Upper lobe of right lung (tissue), 1 donor: ENCODE results near the gene CD79A. TPM values are rescaled to one million over a fixed set of nuclear protein-coding genes. Genes with fewer than 3 reads are reported as not detected.

Source experiments
- ATAC-seq: fragments of 200-7000 bp; cut with Tn5 transposase; one replicate; pipeline ENCODE4 v1.9.1; 2020; ENCODE audit warnings: mild to moderate bottlenecking, moderate library complexity
- DNase-seq: peaks from one replicate; pipeline ENCODE4 v3.0.0-alpha.2; 2020
- H3K27ac ChIP-seq: fragments of 200-600 bp; one replicate; pipeline ENCODE4 v1.8.0; 2022
- H3K27me3 ChIP-seq: fragments of 200-600 bp; one replicate; pipeline ENCODE4 v1.8.0; 2022; ENCODE audit warnings: mild to moderate bottlenecking
- H3K36me3 ChIP-seq: fragments of 200-600 bp; one replicate; pipeline ENCODE4 v1.8.0; 2022
- H3K4me1 ChIP-seq: fragments of 200-600 bp; one replicate; pipeline ENCODE4 v1.8.0; 2022
- H3K4me3 ChIP-seq: fragments of 200-600 bp; one replicate; pipeline ENCODE4 v1.8.0; 2022; ENCODE audit warnings: mild to moderate bottlenecking
- H3K9me3 ChIP-seq: fragments of 200-600 bp; one replicate; pipeline ENCODE4 v1.8.0; 2022
- intact Hi-C: fragments of 100-400 bp; cut with DNase I; formaldehyde crosslinking; loops from one replicate; pipeline ENCODE4 v1.11.0; 2022
- total RNA-seq: library from RNA; stranded (reverse); fragmentation: NEBNext Ultra II Directional; extraction: Animal tissue kit (Norgen Biotek cat#: 25700); gene quantifications from one replicate; pipeline ENCODE4 v1.2.1, GENCODE V29; 2021
- TF ChIP-seq, protein P1 (sequence below): fragments of 200-600 bp; IDR thresholded peaks from one replicate; pipeline ENCODE4 v1.8.0; 2022; ENCODE audit warnings: antibody characterized with exemption
- donor health status: DM: no; HTN: yes; CAD: no; lungs with severe emphysema.

Gene CD79A
- total RNA-seq, 1 donor from 2014 or later: 1.4 TPM

DNA sequence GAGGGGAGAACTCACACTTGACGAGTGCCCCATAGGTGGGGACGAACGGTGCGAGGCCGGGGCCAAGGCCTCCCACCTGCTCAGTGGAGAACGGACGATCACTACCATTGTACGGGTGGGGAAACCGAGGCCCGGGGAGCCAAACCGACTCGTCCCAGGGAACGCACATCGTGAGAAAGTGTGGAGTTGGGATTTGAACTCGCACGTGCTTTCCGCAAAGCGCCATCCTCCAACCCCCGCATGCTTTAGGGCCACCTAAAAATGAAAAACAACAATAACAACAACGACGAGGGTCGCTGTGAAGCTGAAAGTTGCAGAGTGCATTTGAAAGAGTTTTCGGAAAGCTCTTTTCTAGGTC is 6.4 kb downstream of the CD79A start:
- peak overlapping the region; percentile 94 for H3K27ac ChIP-seq

DNA sequence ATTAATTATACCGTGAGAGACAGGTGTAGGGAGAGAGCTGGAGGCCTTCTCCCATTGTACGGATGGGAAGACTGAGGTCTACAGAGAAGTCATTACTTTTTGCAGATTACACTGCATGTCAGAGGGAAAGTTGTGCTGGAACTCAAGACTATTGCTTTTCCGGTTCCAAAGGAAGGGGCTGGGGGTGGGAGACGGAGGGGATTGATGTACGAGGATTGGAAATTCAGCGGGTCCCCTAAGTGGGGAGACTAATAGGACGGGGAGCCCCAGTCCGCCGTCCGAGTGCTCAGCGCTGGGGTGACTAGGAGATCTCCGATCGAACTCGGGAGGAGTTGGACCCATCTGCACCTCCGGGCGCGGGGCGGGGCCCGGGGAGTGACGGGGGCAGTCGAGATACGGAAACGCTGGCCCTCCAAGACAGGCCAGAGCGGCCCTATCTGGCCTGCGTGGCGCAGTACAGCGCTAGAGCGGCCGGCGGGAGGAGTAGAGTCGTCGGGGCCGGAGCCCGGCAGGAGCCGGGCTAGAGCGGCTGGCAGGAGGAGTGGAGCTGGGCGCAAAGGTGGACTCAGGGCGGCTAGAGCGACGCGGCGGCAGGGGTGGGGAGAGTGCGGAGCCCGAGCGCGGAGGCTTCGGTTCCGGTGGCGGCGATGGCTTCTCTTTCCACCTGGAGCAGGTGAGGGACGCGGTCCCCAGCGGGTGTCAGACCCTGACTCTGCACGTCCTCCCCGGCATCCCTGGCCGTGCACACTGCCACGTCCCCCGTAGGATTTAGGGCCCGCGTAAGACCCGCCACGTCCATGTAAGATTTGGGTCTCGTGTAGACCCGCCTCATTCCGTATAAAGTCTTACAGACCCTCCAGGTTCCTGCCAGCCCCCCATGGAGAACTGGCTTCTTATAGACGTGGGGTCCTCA is 7.0 kb downstream of the CD79A start:
- peak; percentile 98 for DNase-seq
- Histone ChIP-seq H3K27me3 (no peaks in the 10 kb centered on the region), H3K4me1 (peaks cover 50% of the 10 kb centered on the region), H3K27ac (peak overlapping the region; percentile 94), H3K36me3 (peaks cover 12% of the 10 kb centered on the region), H3K4me3 (peak overlapping the region; percentile 99), H3K9me3 (no peaks in the 10 kb centered on the region)
- TF ChIP-seq, protein P1, sequence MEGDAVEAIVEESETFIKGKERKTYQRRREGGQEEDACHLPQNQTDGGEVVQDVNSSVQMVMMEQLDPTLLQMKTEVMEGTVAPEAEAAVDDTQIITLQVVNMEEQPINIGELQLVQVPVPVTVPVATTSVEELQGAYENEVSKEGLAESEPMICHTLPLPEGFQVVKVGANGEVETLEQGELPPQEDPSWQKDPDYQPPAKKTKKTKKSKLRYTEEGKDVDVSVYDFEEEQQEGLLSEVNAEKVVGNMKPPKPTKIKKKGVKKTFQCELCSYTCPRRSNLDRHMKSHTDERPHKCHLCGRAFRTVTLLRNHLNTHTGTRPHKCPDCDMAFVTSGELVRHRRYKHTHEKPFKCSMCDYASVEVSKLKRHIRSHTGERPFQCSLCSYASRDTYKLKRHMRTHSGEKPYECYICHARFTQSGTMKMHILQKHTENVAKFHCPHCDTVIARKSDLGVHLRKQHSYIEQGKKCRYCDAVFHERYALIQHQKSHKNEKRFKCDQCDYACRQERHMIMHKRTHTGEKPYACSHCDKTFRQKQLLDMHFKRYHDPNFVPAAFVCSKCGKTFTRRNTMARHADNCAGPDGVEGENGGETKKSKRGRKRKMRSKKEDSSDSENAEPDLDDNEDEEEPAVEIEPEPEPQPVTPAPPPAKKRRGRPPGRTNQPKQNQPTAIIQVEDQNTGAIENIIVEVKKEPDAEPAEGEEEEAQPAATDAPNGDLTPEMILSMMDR: peak; percentile 24
- intact Hi-C loops: no loop called here
- peak; percentile 90 for ATAC-seq

More for the DNA sequence above, 6.4 kb downstream of the CD79A start:
- ATAC-seq (no peak), DNase-seq (no peak)
- H3K9me3 ChIP-seq: no peaks in the 10 kb centered on the region
- peaks cover 6% of the 10 kb centered on the region for H3K36me3 ChIP-seq
- H3K27me3 ChIP-seq: no peaks in the 10 kb centered on the region
- intact Hi-C loops: no loop called here
- TF ChIP-seq, protein P1: no peak
- H3K4me1 ChIP-seq: peaks cover 45% of the 10 kb centered on the region
- H3K4me3 ChIP-seq: peak overlapping the region; percentile 99

DNA sequence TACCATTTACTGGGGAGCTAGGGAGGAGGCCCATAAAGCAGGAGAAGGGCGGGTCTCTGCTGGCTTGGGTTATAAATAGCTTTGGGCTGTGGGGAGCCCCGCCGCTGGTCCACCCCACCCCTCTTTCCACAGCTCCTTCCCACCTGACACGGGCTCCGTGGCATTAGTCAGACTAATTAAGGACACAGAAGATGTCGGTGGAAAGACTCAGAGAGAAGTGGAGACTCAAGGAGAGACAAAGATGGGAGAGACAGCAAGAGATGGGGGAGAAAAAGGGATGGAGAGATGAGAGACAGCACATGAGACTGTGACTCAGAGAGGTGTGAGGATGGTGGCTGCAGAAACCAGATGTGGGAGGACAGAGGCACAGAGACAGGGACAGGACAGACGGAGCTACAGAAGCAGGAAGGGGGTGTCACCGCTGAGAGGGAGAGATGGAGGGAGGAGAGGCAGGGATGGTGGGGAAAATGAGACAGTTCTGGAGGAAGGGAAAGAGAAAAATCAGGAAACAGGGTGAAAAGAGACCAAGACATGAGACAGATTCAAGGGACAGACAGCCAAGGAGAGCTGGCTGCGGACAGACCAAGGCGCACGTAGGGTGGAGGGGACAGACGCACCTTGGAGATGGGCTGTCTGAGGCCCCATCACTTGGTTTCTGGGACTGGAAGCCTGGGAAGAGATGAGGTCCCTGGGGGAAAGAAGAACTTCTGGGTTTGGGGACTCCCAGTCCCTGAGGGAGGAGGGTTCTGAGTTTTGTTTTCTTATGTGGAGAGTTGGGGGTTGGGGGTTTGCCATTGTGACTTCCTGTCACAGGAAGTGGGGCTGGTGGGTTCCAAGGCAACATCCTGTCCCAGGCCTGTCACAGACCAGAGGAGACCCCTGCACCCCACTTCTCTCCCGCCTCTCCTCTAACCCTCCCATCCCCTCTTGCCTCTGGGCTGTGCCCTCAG is 10.0 kb downstream of the CD79A start:
- intact Hi-C loops: no loop called here
- TF ChIP-seq, protein P1: no peak
- no peak for ATAC-seq
- DNase-seq: no peak
- peak overlapping the region; percentile 36 for H3K4me3 ChIP-seq
- peaks cover 34% of the 10 kb centered on the region for H3K36me3 ChIP-seq
- H3K27me3 ChIP-seq: no peaks in the 10 kb centered on the region
- peak overlapping the region; percentile 66 for H3K27ac ChIP-seq
- no peaks in the 10 kb centered on the region for H3K9me3 ChIP-seq
- H3K4me1 ChIP-seq: peaks cover 50% of the 10 kb centered on the region

DNA sequence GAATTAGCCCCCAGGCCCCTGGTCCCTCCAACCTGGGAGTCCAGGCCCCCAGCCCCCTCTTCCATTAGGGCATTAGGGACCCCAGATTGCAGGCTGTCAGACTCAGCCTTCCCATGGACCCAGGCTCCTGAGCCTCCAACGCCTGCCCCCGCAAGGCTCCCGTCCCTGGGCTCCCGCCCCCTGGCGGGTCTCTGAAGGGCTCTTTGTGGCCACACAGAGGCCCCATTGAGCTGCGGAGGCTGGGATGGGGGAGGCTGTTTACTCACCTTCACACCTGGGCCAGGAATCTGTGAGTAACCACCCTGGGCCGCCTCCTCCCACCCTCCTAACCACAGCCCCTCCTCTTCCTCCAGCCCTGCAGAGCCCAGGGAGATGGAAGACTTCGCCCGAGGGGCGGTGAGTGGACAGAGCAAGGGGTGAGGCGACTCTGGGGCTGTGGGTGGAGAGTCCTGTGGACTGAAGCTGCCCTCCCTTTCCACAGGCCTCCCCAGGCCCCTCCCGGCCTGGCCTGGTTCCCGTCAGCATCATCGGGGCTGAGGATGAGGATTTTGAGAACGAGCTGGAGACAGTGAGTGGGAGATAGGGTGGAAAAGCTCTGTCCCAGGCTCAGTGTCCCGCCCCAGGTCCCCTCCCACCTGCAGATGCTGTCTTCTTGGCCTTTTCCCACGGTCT is 10.8 kb downstream of the CD79A start:
- H3K4me1 ChIP-seq: peaks cover 43% of the 10 kb centered on the region
- ATAC-seq (peak; percentile 76), DNase-seq (peak; percentile 93)
- no peaks in the 10 kb centered on the region for H3K9me3 ChIP-seq
- no peaks in the 10 kb centered on the region for H3K27me3 ChIP-seq
- peak overlapping the region; percentile 66 for H3K27ac ChIP-seq
- intact Hi-C loops: no loop called here
- TF ChIP-seq, protein P1: peak; percentile 27
- peak overlapping the region; percentile 36 for H3K4me3 ChIP-seq
- peaks cover 42% of the 10 kb centered on the region for H3K36me3 ChIP-seq

DNA sequence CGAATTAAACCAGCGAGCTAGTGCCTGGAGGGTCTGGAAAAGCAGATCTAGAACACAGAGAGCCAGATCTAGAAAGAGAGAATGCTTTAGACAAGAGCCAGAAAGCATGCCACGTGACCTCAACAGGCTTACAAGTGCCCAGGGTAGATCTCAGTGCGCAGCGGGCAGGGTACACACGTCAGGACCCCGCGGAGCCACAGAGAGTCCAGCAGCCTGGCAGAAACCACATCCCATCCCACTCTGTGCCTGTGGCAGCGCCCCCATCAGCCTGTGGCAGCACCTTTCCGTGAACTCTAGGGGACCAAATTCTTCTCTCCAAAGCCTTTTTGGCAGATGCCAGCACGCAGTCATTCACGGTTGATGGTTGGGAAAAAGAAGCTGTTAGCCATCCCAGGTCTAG is 11.8 kb downstream of the CD79A start:
- H3K4me3 ChIP-seq: no peak overlapping the region
- peaks cover 43% of the 10 kb centered on the region for H3K4me1 ChIP-seq
- TF ChIP-seq, protein P1: no peak
- no peaks in the 10 kb centered on the region for H3K27me3 ChIP-seq
- DNase-seq (no peak), ATAC-seq (no peak)
- intact Hi-C loops: no loop called here
- peak overlapping the region; percentile 66 for H3K27ac ChIP-seq
- no peaks in the 10 kb centered on the region for H3K9me3 ChIP-seq
- H3K36me3 ChIP-seq: peaks cover 45% of the 10 kb centered on the region
